Activated gamma-delta T cell treated with Interleukin-2 at 50 U/mL for 16 hours (primary cell): ENCODE data around the gene CDC42SE2.
"Not testable (repeated sequence)": the region's sequence is repeated elsewhere in the genome, so short reads cannot be mapped to it uniquely, and the experiment has no call there.

Experiments
- DNase-seq: peaks from one replicate; pipeline ENCODE4 v3.0.0-alpha.2; 2020

Gene CDC42SE2

GRCh38 chr5:131324303-131324702 is 60.5 kb downstream of the CDC42SE2 start:
- no peak for DNase-seq

- DNase-seq = no peak
Measured at GRCh38 chr5:131328536-131329285, 64.9 kb downstream of the CDC42SE2 start.

- DNase-seq = no peak
Measured at GRCh38 chr5:131329286-131329560, 65.4 kb downstream of the CDC42SE2 start.

- DNase-seq = no peak
Measured at GRCh38 chr5:131330031-131330430, 66.2 kb downstream of the CDC42SE2 start.

- DNase-seq = not testable (repeated sequence)
Measured at GRCh38 chr5:131335756-131336155, 71.9 kb downstream of the CDC42SE2 start.

- DNase-seq = not testable (repeated sequence)
Measured at GRCh38 chr5:131336801-131337200, 72.9 kb downstream of the CDC42SE2 start.

- not testable (repeated sequence) for DNase-seq
Measured at GRCh38 chr5:131337240-131338050, 73.6 kb downstream of the CDC42SE2 start.

GRCh38 chr5:131338051-131338453 is 74.2 kb downstream of the CDC42SE2 start:
- DNase-seq = no peak

- DNase-seq = not testable (repeated sequence)
Measured at GRCh38 chr5:131344288-131344687, 80.4 kb downstream of the CDC42SE2 start.

GRCh38 chr5:131346204-131346603 is 82.4 kb downstream of the CDC42SE2 start:
- DNase-seq = not testable (repeated sequence)

- no peak for DNase-seq
Measured at GRCh38 chr5:131353991-131354390, 90.1 kb downstream of the CDC42SE2 start.

GRCh38 chr5:131355971-131356528 is 92.2 kb downstream of the CDC42SE2 start:
- no peak for DNase-seq

GRCh38 chr5:131356619-131357018 is 92.8 kb downstream of the CDC42SE2 start:
- DNase-seq = no peak

GRCh38 chr5:131357739-131358561 is 94.1 kb downstream of the CDC42SE2 start:
- DNase-seq = no peak

- DNase-seq = no peak
Measured at GRCh38 chr5:131361677-131362315, 97.9 kb downstream of the CDC42SE2 start.

GRCh38 chr5:131363811-131364506 is 100.1 kb downstream of the CDC42SE2 start:
- no peak for DNase-seq

- no peak for DNase-seq
Measured at GRCh38 chr5:131364507-131365050, 100.7 kb downstream of the CDC42SE2 start.

- no peak for DNase-seq
Measured at GRCh38 chr5:131366428-131366827, 102.6 kb downstream of the CDC42SE2 start.

- no peak for DNase-seq
Measured at GRCh38 chr5:131367219-131367860, 103.5 kb downstream of the CDC42SE2 start.

GRCh38 chr5:131368866-131369265 is 105.0 kb downstream of the CDC42SE2 start:
- no peak for DNase-seq

GRCh38 chr5:131369558-131369957 is 105.7 kb downstream of the CDC42SE2 start:
- DNase-seq = no peak
